T-helper 2 cell (primary cell): ENCODE data around the gene EXOC5.
A peak's percentile ranks its signal among the peaks of the same experiment; 100 is the strongest.
"Not testable (repeated sequence)": the region's sequence is repeated elsewhere in the genome, so short reads cannot be mapped to it uniquely, and the experiment has no call there.

Experiments used
- DNase-seq, 5 experiments: peaks; one replicate each; pipeline versions ENCODE4 v3.0.0 to v3.0.0-alpha.2; 2012 to 2022

Gene EXOC5

DNA sequence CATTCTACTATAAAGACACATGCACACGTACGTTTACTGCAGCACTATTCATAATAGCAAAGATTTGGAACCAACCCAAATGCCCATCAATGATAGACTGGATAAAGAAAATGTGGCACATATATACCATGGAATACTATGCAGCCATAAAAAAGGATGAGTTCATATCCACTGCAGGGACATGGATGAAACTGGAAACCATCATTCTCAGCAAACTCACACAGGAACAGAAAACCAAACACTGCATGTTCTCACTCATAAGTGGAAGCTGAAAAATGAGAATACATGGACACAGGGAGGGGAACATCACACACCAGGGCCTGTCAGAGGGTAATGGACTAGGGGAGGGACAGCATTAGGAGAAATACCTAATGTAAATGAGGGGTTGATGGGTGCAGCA, 10.5 kb downstream of the EXOC5 start:
- not testable (repeated sequence) for DNase-seq

- DNase-seq, result no peak
These were observed 13.8 kb downstream of the EXOC5 start for GRCh38 chr14:57254884-57255283.

DNA sequence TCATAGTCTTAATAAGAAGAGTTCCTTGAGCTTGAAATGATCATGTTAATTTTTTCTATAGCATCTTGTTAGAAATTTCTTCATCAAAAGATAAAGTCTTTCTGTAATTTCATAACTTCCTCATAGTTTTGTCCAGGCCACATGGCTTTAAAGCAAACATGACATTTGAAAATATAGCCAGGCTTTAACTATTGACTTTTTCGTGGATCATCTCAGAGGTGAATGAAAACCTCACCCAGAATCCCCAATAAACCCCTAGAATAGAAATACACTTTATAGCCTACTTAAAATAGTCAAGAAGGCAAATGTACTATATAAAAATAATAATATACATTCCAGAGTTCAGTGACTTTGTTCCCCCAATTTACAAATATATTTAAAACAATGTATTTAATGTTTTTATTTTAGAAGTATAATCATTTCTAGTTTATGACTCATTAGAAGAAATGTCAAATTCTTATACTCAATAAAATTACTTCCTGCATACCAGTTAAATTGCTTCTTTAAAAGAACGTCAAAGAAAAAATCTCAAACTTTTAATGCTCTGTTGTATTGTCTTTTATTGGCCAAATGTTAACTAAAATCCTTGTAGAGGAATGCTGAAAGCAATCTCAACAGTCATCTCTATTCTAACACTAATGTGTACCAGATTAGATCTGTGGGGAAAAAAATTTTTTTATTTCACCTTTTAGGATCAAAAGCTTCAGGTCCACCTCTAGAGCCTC, 21.6 kb downstream of the EXOC5 start:
- no peak for DNase-seq

- no peak for DNase-seq
These were observed 22.8 kb downstream of the EXOC5 start for GRCh38 chr14:57245941-57246340.

GRCh38 chr14:57244106-57244505, 24.6 kb downstream of the EXOC5 start:
- no peak for DNase-seq

- no peak for DNase-seq
These were observed 25.4 kb downstream of the EXOC5 start for GRCh38 chr14:57243320-57243719.

- not testable (repeated sequence) for DNase-seq
These were observed 28.6 kb downstream of the EXOC5 start for GRCh38 chr14:57240115-57240514.

DNA sequence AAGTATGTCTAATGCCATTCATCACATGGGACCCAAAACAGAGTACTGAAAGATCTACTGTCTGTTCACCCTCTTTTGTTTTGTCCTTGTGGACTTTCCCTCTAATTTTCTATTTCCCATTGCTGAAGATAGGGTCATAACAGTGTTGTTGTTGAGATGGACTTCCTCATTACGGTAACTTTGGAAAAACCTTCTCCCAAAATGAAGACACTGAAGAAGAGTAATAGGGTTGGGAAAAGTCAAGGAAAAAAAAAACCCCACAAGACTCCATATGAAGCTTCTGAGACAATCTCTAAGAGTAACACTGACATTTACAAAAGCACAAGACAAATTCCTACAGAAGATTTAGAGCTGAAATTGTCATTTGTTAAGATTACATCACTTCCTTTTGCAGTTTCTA, 36.7 kb downstream of the EXOC5 start:
- no peak for DNase-seq

- not testable (repeated sequence) for DNase-seq
These were observed 40.4 kb downstream of the EXOC5 start for GRCh38 chr14:57228320-57228719.

- no peak for DNase-seq
These were observed 41.6 kb downstream of the EXOC5 start for GRCh38 chr14:57227083-57227482.

GRCh38 chr14:57221931-57222330, 46.8 kb downstream of the EXOC5 start:
- no peak for DNase-seq

DNA sequence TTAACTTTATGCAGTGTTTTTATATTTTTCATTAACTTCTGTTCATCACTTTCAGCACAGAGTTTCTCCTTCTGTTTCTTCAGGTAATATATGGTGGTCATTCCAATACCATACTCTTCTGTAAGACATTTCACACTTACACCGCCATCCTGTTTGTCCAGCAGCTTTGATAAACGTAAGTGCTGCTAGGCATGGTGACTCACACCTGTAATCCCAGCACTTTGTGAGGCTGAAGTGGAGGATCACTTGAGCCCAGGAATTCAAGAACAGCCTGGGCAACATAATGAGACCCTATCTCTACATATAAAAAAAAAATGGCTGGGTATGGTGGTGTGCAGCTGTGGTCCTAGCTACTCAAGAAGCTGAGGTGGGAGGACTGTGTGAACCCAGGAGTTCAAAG, 55.8 kb downstream of the EXOC5 start:
- no peak for DNase-seq

GRCh38 chr14:57209561-57209960, 59.1 kb downstream of the EXOC5 start:
- no peak for DNase-seq

GRCh38 chr14:57205938-57206337, 62.8 kb downstream of the EXOC5 start:
- no peak for DNase-seq

DNA sequence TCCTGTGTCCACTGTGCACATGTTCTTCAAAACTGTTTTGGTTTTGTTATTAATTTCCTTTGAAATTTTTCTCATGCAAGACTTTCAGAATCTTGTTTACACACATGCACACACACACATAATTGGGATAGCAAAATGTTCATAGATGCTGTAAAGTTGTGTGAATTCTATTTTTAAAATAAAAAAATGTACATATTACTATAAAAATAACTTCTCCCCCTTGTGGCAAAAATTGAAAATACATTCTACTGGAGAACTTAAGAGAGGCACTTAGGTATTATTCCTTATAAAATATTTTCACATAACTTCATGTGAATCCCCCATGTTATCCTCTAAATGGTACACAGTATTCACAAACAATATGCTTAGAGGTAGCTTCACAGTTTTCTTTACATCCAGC, 66.0 kb downstream of the EXOC5 start:
- not testable (repeated sequence) for DNase-seq

DNA sequence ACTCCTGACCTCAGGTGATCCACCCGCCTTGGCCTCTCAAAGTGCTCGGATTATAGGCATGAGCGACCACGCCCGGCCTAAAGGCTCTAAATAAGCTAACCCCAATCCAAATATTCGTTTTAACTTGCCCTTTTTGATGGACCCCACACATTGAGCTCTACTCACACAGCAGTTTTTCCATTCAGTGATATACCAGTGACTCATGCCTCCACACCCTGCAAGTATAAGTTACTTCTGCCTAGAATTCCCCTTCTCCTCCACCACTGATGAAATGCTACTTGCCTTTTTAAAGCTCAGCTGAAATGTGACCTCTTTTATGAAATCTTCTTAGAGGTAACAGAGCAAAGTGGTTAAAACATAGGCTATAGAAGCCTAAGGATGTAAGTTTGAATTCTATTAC, 68.8 kb downstream of the EXOC5 start:
- DNase-seq, result no peak

DNA sequence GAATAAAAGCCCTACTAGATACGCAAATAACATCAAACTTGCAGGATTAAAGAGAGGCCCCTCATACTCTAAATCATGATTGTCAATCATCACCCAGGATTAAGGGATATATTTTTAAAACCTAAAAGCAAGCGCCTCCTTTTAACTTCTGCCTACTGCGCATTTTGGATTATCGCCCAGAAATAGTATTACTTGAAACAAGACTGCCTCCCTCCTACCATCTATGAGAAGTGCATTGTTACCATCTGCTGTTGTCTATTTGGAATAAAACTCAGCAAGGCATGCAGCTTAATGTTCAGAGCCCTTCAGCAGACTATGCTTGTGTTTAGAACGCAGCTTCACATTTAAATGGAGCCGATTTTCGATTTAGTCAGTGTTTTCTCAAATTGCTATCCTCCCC, 79.6 kb downstream of the EXOC5 start:
- DNase-seq, result no peak

DNA sequence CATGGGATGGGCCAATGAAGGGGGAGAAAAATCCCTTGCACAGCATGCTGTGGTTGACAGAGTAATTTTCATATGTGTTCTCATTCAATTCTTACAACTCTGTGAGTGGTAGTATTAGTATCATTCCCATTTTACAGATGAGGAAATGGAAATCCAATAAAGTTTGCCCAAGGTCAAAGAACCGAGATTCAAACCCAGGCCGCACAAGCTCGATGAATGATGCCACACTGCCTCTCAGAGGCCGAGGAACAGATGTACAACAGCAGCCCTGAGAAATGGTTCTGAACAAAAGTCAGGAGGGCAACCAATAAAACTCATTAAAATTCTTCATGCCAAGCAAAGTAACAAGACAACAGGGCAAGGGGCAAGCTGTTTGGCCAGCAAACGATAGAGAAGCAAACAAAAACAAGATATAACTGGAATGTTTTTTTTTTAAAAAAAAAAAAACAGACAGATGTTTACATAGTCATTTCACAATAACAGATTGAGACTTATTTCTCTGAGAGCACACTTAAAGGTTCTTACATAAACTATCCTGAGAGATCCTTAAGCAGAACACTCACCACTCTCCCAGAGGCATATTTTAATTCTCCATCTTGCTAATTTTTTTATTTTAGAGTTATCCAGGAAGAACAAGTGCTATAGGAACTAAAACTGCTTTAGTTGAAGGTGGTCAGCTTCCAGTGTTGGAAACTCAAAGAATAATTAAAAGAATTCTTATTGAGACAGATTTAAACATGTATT, 85.8 kb downstream of the EXOC5 start:
- peak in 1 of 5 experiments; percentile 4 for DNase-seq

DNA sequence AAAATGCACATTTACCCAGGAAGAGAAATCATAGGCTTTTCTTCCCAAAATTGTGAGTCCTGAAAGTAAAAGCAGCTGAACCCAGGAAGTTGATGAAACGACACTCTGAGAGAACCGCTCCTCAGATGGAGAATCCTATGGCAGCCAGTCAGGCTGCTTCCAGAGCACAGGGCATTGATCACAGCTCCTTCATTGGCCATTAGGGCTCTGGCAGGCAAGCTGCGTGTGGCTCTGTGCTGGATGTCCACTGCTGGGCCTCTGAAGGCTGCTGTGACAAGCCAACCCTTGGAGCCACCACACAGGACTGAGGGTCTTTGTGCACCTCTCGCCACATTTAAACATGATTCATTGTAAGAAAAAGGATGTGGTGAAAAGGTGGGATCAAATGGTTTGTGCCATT, 89.4 kb downstream of the EXOC5 start:
- no peak for DNase-seq

DNA sequence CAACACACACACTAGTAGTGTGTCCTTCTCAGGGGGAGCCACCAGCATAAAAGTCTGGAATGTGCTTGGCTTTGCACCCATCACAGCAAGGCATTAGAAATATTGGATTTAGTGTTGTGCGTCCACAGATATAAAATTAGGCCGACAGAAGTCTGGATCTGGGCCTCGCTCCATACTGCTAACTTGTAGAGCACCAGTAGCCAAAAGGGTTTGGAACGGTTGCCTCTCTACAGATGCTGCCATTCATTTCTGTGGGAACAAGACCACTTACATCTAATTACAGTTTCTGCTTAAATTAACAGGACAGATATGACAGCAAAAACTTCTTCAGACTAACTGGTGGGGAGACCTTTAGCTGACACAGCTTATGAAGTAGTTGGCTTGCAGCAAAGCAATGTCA, 94.2 kb downstream of the EXOC5 start:
- DNase-seq, result no peak

- DNase-seq, result no peak
These were observed 96.8 kb downstream of the EXOC5 start for GRCh38 chr14:57171903-57172302.

DNA sequence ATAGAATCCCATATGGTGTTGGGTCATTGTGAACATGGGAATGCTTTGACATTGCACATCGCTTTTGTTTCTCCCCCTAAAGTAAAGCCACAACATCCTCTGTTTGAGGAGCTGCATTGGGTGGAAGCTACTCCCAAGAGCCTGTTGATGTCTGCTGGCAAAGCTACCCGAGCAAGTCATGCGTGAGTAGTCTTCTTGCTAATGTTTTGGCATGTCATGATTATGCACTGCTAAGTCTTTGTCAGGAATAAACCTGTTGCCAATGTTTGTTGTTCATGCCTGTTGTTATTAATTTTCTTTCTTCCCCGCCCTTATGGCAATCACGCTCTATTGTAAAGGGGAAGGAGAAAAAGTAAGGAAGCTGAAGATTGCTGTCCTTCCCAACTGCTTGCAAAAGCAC, 97.3 kb downstream of the EXOC5 start:
- no peak for DNase-seq

DNA sequence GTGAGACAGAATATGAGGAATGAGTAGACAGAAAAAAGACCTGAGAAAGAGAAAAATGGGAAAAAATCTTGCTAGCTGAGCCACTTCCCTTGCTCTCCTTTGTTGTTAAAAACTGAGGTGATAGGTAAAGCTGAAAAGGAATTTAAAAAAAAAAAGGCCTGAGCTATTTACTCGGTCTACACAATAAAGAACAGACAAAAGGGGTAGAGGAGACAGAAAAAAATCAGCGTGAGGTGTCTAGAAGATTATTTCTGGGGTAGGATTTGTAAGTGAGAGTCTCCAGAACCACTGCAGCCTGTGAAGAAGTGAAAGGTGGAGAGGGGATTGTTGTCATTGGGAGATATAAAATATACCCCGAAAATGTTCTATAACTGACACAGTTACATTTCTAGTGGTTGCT, 98.8 kb downstream of the EXOC5 start:
- DNase-seq, result no peak

- DNase-seq, result no peak
These were observed 100.5 kb downstream of the EXOC5 start for GRCh38 chr14:57168138-57168679.
